GM21737 (cell line): ENCODE data around the gene MYBPC2.

Experiments used
- ATAC-seq: cut with Tn5 transposase; IDR thresholded peaks from one replicate; pipeline ENCODE4 v1.9.1; 2021; ENCODE audit warnings: mild to moderate bottlenecking, moderate library complexity; ENCODE audit not compliant: unreplicated experiment

MYBPC2 gene

GRCh38 chr19:50409347-50409746 is 23.3 kb upstream of the MYBPC2 start:
- no peak for ATAC-seq

DNA sequence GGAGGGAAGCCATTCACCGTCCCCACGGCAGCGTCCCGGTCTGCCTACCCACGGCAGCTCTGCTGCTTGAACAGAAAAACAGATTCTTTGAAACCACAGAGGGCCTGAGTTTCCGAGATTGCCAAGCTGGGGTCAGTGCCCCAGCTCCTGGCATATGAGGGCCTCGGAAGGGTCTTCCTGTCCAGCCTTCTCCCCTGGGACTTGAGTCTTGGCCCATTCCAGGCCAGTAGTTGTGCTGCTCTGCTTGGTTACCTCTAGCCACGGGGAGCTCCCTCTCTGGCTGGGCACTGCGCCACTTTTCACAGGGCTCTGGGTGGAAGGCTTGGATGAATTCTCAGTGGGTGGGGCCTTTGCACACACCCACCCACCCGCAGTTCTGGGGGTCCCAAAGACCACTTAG is 22.6 kb upstream of the MYBPC2 start:
- no peak for ATAC-seq

DNA sequence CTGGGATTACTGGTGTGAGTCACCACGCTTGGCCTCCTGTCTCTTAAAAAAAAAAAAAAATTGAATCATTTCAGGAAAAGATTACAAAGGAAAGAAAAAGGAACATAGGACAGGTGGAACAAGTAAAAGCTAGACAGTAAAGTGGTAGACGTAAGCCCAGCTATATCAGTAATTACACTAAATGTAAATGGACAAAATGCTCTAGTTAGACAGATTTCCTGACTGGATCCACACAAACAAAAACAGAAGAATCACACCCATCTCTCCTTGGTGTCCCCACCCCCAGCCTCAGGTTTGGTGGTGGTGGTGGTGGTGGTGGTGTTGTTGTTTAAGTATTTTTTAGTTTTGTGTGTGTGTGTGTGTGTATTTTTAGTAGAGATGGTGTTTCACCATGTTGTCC is 20.3 kb upstream of the MYBPC2 start:
- no peak for ATAC-seq

DNA sequence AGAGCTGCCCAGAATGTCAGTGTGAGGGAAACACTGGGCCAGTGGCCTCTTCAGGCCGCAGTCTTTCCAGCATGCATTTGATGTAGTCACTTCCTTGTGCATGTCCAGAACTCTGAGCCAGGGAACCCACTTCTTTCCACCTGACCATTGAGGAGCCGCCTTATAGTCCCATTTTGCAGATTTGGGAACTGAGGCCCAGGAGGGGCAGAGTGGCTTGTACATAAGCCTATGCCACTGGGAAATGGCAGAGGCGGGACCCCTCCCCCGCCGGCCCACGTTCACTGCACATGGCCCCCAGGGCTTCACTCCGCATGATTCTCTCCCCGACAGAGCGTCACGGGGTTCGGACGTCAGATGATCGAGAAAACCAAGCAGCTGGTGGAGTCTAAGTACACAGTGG is 19.6 kb upstream of the MYBPC2 start:
- ATAC-seq = no peak

DNA sequence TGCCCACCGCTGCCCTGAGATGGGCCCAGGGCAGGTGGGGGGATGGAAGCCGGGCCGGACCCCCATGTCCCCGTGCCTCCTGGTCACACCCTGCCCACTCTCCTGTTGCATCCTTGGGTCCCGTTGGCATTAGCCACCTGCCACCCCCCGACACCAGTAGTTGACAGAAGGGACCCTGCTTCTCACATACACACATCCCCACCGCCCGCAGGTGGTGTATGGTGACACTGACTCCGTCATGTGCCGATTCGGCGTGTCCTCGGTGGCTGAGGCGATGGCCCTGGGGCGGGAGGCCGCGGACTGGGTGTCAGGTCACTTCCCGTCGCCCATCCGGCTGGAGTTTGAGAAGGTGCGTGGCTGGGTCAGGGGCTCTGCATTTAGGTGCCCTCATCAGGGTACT is 19.2 kb upstream of the MYBPC2 start:
- ATAC-seq = no peak

- ATAC-seq = peak; percentile 5
These were observed 17.6 kb upstream of the MYBPC2 start for GRCh38 chr19:50414864-50415660.

DNA sequence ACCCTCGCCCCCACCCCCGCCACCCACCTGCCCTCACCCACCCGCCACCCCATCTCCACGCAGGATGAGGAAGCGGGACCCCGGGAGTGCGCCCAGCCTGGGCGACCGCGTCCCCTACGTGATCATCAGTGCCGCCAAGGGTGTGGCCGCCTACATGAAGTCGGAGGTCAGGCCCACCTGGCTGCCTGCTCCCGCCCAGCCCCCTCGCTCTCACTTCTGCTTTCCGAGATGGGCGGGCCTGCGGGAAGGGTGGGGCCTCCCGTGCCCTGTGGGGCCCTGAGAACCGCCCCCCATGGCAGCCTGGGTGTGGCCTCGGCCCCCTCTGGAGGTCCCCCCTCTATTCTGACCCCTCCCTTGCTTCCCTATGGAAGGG is 17.0 kb upstream of the MYBPC2 start:
- peak; percentile 49 for ATAC-seq

DNA sequence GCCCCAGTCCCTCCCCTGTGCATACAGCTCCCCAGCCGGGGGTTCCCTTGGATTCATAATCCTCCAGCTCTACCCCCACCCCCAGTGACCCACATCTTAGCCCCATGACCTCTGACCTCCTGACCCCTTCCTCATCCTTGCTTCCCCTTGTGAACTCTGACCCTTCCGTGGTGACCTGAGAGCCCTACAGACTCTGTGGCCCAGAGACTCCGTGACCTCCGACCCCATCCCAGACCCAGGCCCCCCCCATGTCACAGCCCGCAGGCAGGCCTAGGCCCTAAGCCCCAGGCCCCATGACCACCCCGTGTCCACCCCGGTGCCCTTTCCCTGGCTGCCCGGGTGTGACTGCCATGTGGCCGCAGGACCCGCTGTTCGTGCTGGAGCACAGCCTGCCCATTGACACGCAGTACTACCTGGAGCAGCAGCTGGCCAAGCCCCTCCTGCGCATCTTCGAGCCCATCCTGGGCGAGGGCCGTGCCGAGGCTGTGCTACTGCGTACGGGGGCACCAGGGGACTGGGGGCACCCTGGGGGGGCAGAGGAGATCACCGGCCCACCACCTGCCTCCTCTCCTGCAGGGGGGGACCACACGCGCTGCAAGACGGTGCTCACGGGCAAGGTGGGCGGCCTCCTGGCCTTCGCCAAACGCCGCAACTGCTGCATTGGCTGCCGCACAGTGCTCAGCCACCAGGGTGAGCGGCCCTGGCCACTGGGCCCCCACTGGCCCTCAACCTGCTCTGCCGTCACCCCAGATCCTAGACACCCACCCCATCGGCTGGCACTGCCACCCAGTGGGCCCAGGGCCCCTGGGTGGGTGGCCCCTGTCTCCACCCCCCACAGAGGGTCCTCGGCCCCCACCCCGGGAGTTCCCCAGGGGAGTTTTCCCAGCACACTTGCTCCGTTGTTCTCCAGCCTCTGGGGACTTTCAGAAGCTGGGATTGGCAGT is 16.4 kb upstream of the MYBPC2 start:
- ATAC-seq = no peak

DNA sequence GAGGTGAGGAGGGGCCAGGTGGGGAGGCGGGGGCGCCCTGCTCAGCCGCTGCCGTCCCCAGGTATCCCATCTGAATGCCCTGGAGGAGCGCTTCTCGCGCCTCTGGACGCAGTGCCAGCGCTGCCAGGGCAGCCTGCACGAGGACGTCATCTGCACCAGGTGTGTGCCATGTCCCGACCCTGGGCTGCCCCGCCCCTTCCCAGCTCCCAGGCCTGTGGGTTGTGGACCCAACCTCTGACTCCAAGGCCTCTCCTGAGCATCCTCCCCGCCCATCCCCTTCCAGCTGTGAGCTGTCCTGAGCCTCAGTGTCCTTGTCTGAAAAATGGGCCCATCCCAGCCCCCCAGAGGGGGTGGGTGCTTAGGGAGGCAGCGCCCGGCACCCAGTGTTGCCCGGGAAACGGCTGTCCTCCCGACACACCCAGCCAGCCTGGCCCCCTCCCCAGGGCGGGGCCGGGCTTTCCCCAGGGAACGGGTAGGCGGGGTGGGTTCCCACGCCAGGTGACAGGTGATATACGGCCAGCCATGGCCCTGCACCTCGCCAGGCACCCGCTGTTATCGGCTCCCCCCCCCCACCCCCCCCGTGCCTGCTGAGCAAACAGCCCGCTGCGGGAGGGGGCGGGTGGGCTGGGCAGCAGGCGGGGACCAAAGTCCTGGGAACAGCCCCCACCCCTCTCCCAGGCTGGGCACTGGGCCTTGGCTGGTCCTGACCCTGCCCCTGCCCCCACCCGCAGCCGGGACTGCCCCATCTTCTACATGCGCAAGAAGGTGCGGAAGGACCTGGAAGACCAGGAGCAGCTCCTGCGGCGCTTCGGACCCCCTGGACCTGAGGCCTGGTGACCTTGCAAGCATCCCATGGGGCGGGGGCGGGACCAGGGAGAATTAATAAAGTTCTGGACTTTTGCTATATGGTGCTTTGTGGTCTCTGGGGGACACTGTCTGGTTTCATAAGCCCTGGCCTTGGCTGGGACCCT is 15.3 kb upstream of the MYBPC2 start:
- ATAC-seq = no peak

- ATAC-seq = no peak
These were observed 14.3 kb upstream of the MYBPC2 start, which contains the start of gene SPIB for GRCh38 chr19:50418176-50419021. SPIB (plus strand) TSS chr19:50418938; CDS start chr19:50418963, 25 bp downstream.

GRCh38 chr19:50419022-50419579 is 13.6 kb upstream of the MYBPC2 start:
- no peak for ATAC-seq

DNA sequence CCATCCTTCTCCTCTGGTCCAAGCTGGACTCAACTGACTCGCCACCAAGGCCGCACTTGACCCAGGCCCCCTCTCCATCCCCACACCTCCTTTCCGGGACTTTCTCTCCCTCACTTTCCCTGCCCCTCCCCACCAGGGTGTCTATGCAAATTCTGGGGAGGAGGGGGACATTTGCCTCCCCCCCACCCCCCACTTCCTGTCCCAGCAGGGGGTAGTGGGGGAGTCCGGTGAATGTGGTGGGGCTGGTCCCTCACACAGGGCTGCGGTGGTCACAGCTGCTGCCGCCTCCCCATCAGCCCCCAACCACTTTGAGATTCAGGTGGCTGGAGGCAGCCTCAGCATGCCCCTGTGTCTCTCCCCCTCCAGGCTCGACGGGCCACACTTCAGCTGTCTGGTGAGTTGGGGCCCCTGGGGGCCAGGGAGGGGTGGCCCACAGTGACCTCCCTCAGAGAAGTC is 13.1 kb upstream of the MYBPC2 start:
- no peak for ATAC-seq

GRCh38 chr19:50420127-50420526 is 12.6 kb upstream of the MYBPC2 start:
- ATAC-seq = no peak

- ATAC-seq = no peak
These were observed 11.9 kb upstream of the MYBPC2 start for GRCh38 chr19:50420808-50421207.

- ATAC-seq = no peak
These were observed 10.1 kb upstream of the MYBPC2 start for GRCh38 chr19:50422397-50423278.

- no peak for ATAC-seq
These were observed 9.2 kb upstream of the MYBPC2 start for GRCh38 chr19:50423279-50424113.

DNA sequence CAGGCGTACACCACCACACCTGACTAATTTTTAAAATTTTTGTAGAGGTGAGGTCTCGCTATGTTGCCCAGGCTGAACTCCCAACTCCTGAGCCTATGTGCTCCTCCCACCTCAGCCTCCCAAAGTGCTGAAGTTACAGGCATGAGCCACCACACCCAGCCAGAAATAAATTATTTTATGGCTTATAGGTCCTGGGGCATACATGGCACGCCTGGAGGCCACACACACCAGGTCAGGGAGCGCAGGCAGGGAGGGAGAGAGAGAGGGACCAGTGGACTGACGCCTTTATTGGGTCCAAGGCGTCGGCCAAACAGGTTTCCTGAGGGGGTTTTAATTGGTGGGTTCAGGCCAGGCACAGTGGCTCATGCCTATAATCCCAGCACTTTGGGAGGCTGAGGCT is 7.1 kb upstream of the MYBPC2 start:
- ATAC-seq = no peak
